H1 (cell line): ENCODE results near the gene SOX8. TPM values are rescaled to one million over a fixed set of nuclear protein-coding genes. Genes with fewer than 3 reads are reported as not detected.

Source experiments
- CTCF ChIA-PET: fragments of 300-600 bp; sonication (Branson Sonifier 250); formaldehyde crosslinking; loops from one replicate; lab custom pipeline; 2021; ENCODE audit not compliant: partially characterized antibody; lab: Charles Lee
- POLR2A ChIA-PET: fragments of 300-600 bp; sonication (Branson Sonifier 250); formaldehyde crosslinking; loops from one replicate; lab custom pipeline; 2021; ENCODE audit warnings: inconsistent platforms; ENCODE audit not compliant: partially characterized antibody; lab: Charles Lee
- DNase-seq, 2 experiments: peaks; one replicate each; pipeline versions ENCODE4 v3.0.0 to v3.0.0-alpha.2; 2010 to 2022; ENCODE audit warnings: low spot score in 2 of 2, low read depth in 1 of 2, mixed read lengths in 1 of 2
- FAIRE-seq: peaks from 2 replicates; lab custom pipeline; 2011; peaks lifted over from hg19 to GRCh38; lab: Jason Lieb, UNC
- H2AFZ ChIP-seq: 2 replicates; pipeline ENCODE4 v1.8.1; 2012; ENCODE audit warnings: low read length, inconsistent platforms
- H2AK5ac ChIP-seq: 2 replicates; pipeline ENCODE4 v1.6.1; 2013; ENCODE audit warnings: low read depth, low read length
- H2BK120ac ChIP-seq: replicated peaks from 2 replicates; pipeline ENCODE3; 2013; ENCODE audit warnings: low read depth, low read length, inconsistent platforms
- H2BK12ac ChIP-seq: 2 replicates; pipeline ENCODE4 v1.6.1; 2013; ENCODE audit warnings: low read depth, low read length
- H2BK15ac ChIP-seq: 2 replicates; pipeline ENCODE4 v1.6.1; 2013; ENCODE audit warnings: low read length
- H2BK20ac ChIP-seq: 2 replicates; pipeline ENCODE4 v1.6.1; 2013; ENCODE audit warnings: low read length
- H2BK5ac ChIP-seq: 2 replicates; pipeline ENCODE4 v1.6.1; 2013; ENCODE audit warnings: low read depth, low read length
- H3K14ac ChIP-seq: 2 replicates; pipeline ENCODE4 v1.6.1; 2013; ENCODE audit warnings: inconsistent platforms; ENCODE audit not compliant: insufficient read length
- H3K18ac ChIP-seq: 2 replicates; pipeline ENCODE4 v1.6.1; 2013; ENCODE audit warnings: low read length; ENCODE audit errors: extremely low read depth
- H3K23ac ChIP-seq: 2 replicates; pipeline ENCODE4 v1.6.1; 2013; ENCODE audit warnings: inconsistent platforms; ENCODE audit not compliant: insufficient read length
- H3K23me2 ChIP-seq: 2 replicates; pipeline ENCODE4 v1.6.1; 2013; ENCODE audit warnings: low read depth, low read length
- H3K27ac ChIP-seq: 2 replicates; pipeline ENCODE4 v1.6.1; 2011; ENCODE audit warnings: low read depth, low read length, inconsistent platforms
- H3K27me3 ChIP-seq, 4 experiments: replicated peaks in 1 of 4; 1 replicate in 1 of 4; 2 replicates in 3 of 4; pipeline versions ENCODE4 v1.6.1 to v1.8.1; 2011 to 2013; ENCODE audit warnings: low read length in 3 of 4, mild to moderate bottlenecking in 3 of 4, inconsistent platforms in 2 of 4, mixed read lengths in 2 of 4, moderate library complexity in 1 of 4; ENCODE audit not compliant: control insufficient read depth in 3 of 4, insufficient read depth in 3 of 4; ENCODE audit errors: extremely low read depth in 1 of 4
- H3K36me3 ChIP-seq, 4 experiments: 2 replicates each; pipeline versions ENCODE4 v1.6.1 to v1.8.1; 2011 to 2013; ENCODE audit warnings: mild to moderate bottlenecking in 4 of 4, low read length in 3 of 4, moderate library complexity in 2 of 4, control low read depth in 1 of 4, inconsistent platforms in 1 of 4; ENCODE audit not compliant: insufficient read depth in 4 of 4, control insufficient read depth in 2 of 4
- H3K4ac ChIP-seq: replicated peaks from 2 replicates; pipeline ENCODE3; 2013; ENCODE audit warnings: low read length, low read depth, mixed read lengths, inconsistent platforms; ENCODE audit not compliant: insufficient read length
- H3K4me1 ChIP-seq, 4 experiments: replicated peaks in 1 of 4; 1 replicate in 1 of 4; 2 replicates in 3 of 4; pipeline versions ENCODE4 v1.6.1 to v1.8.1; 2011 to 2013; ENCODE audit warnings: low read length in 3 of 4, inconsistent platforms in 2 of 4, mixed read lengths in 1 of 4; ENCODE audit not compliant: insufficient read depth in 4 of 4, control insufficient read depth in 3 of 4
- H3K4me2 ChIP-seq, 2 experiments: 2 replicates each; pipeline versions ENCODE4 v1.6.1 to v1.8.1; 2011 to 2013; ENCODE audit warnings: low read depth in 2 of 2, low read length in 2 of 2, control low read depth in 1 of 2, inconsistent platforms in 1 of 2, mild to moderate bottlenecking in 1 of 2; ENCODE audit not compliant: insufficient read depth in 1 of 2
- H3K4me3 ChIP-seq, 4 experiments: fragments of 200-600, 300-600 bp in 1 of 4; sonication (generic), shearing (Covaris generic), sonication (Bioruptor Twin) in 1 of 4; 2 replicates each; pipeline versions ENCODE4 v1.5.1 to v1.8.1; 2011 to 2016; ENCODE audit warnings: low read length in 4 of 4, low read depth in 3 of 4, control low read depth in 2 of 4, inconsistent platforms in 2 of 4, mild to moderate bottlenecking in 2 of 4, mixed read lengths in 1 of 4, moderate library complexity in 1 of 4; ENCODE audit not compliant: insufficient read depth in 2 of 4; ENCODE audit errors: extremely low read depth in 1 of 4
- H3K56ac ChIP-seq: replicated peaks from 2 replicates; pipeline ENCODE3; 2013; ENCODE audit warnings: low read depth, mild to moderate bottlenecking, mixed read lengths, low read length, inconsistent platforms; ENCODE audit not compliant: insufficient read length
- H3K79me1 ChIP-seq: 2 replicates; pipeline ENCODE4 v1.6.1; 2013; ENCODE audit warnings: low read depth, low read length, control low read depth
- H3K79me2 ChIP-seq, 2 experiments: 2 replicates each; pipeline versions ENCODE4 v1.6.1 to v1.8.1; 2012 to 2013; ENCODE audit warnings: low read length in 2 of 2, mild to moderate bottlenecking in 2 of 2, inconsistent platforms in 1 of 2; ENCODE audit not compliant: insufficient read depth in 2 of 2, control insufficient read depth in 1 of 2
- H3K9ac ChIP-seq, 4 experiments: replicated peaks in 1 of 4; 1 replicate in 1 of 4; 2 replicates in 3 of 4; pipeline versions ENCODE4 v1.6.1 to v1.8.1; 2011 to 2013; ENCODE audit warnings: low read depth in 3 of 4, low read length in 3 of 4, control low read depth in 2 of 4, mild to moderate bottlenecking in 2 of 4, moderate library complexity in 2 of 4, inconsistent platforms in 1 of 4; ENCODE audit errors: extremely low read depth in 1 of 4
- H3K9me3 ChIP-seq, 2 experiments: 2 replicates each; pipeline versions ENCODE4 v1.6.1 to v1.8.1; 2012 to 2013; ENCODE audit warnings: mild to moderate bottlenecking in 2 of 2, moderate library complexity in 2 of 2, control low read depth in 1 of 2, inconsistent platforms in 1 of 2, low read depth in 1 of 2, low read length in 1 of 2, mixed read lengths in 1 of 2; ENCODE audit not compliant: insufficient read depth in 2 of 2
- H4K20me1 ChIP-seq, 2 experiments: replicated peaks in 1 of 2; 2 replicates each; pipeline versions ENCODE3 to v1.8.1; 2011 to 2013; ENCODE audit warnings: inconsistent platforms in 2 of 2, low read length in 2 of 2, mild to moderate bottlenecking in 1 of 2; ENCODE audit not compliant: insufficient read depth in 2 of 2, control insufficient read depth in 1 of 2
- H4K5ac ChIP-seq: 2 replicates; pipeline ENCODE4 v1.6.1; 2013; ENCODE audit warnings: low read length, low read depth, mixed read lengths, inconsistent platforms; ENCODE audit not compliant: insufficient read length
- H4K8ac ChIP-seq: 2 replicates; pipeline ENCODE4 v1.8.0; 2013; ENCODE audit warnings: mild to moderate bottlenecking, moderate library complexity, low read length, inconsistent platforms; ENCODE audit not compliant: insufficient read depth; ENCODE audit errors: extremely low read depth
- H4K91ac ChIP-seq: replicated peaks from 2 replicates; pipeline ENCODE3; 2013; ENCODE audit warnings: low read length, mixed read lengths, inconsistent platforms; ENCODE audit not compliant: insufficient read length
- CHD2 ChIP-seq: IDR thresholded peaks from 2 replicates; pipeline ENCODE4 v1.6.1; 2012; ENCODE audit warnings: low read length, improper control_type of control experiment
- CREB1 ChIP-seq: IDR thresholded peaks from 2 replicates; pipeline ENCODE4 v1.6.1; 2012; ENCODE audit warnings: inconsistent platforms
- RBBP5 ChIP-seq: IDR thresholded peaks from 2 replicates; pipeline ENCODE4 v1.7.1; 2012; ENCODE audit warnings: low read depth, mild to moderate bottlenecking, inconsistent platforms, low read length, moderate library complexity, borderline replicate concordance
- SIRT6 ChIP-seq: IDR thresholded peaks from one replicate; pipeline ENCODE4 v1.7.1; 2012; ENCODE audit warnings: low read length, inconsistent platforms
- SRF ChIP-seq: IDR thresholded peaks from 2 replicates; pipeline ENCODE4 v1.6.1; 2011; ENCODE audit warnings: mild to moderate bottlenecking, low read depth, low read length, moderate library complexity
- WGBS, 2 experiments: shearing (Covaris generic) in 1 of 2; methylation state at CpG; one replicate each; pipeline versions ENCODE4 v1.1.6 to v1.1.7; 2013 to 2015; ENCODE audit warnings: low lambda C conversion rate in 2 of 2, mixed read lengths in 2 of 2, inconsistent platforms in 1 of 2, low coverage in 1 of 2, missing lambda C conversion rate in 1 of 2; ENCODE audit not compliant: insufficient replicate concordance in 2 of 2, insufficient coverage in 1 of 2, insufficient read length in 1 of 2; ENCODE audit errors: extremely low coverage in 1 of 2, missing lambda C conversion rate in 1 of 2; 5-methylcytosine and 5-hydroxymethylcytosine counted together
- polyA plus RNA-seq, 7 experiments: library from polyadenylated mRNA; depleted of rRNA in 3 of 7; stranded (reverse) in 5 of 7; unstranded in 2 of 7; fragments of >200 nt in 5 of 7; fragments of 200-250 nt in 2 of 7; gene quantifications; 1 replicate in 5 of 7; 2 replicates in 1 of 7; 4 replicates in 1 of 7; pipeline versions ENCODE4 v1.2.1 to v1.2.3, GENCODE V29; 2011 to 2013; ENCODE audit warnings: missing spikeins in 2 of 7, mixed read lengths in 2 of 7
- total RNA-seq: library from RNA; stranded (reverse); fragmentation: NEBNext Ultra II Directional; extraction: Animal tissue kit (Norgen Biotek cat#: 25700); gene quantifications from 2 replicates; pipeline ENCODE4 v1.2.1, GENCODE V29; 2021

SOX8 gene
- total and polyA plus RNA-seq, 2 of the 8 experiments (the other 6 are each of a cell fraction or from before 2014, with no cell fraction given), result 2.2 to 5.7 TPM

DNA sequence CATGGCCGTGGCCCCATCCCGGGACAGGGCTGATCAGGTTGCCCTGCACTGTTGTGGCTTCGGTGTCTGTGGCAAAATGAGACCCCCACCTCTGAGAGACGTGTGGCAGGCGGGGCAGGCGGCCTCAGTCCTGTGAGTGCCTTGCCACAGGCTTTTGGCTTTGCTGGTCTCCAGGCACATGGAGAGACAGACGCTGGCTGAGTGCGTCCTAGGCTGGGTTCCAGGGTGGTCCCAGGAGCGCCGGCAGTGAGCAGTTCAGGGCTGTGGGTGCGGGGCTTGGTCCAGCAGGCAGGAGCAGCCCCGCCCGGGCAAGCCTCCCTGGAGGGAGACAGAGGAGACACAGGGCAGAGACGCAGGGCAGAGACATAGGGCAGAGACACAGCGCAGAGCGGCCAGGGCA, 29.2 kb downstream of the SOX8 start:
- H3K9ac ChIP-seq, result no peak overlapping the region
- no peaks in the 10 kb centered on the region for H4K20me1 ChIP-seq
- H2AK5ac ChIP-seq, result no peak overlapping the region
- H3K9me3 ChIP-seq, result no peaks in the 10 kb centered on the region
- no peak overlapping the region for H3K56ac ChIP-seq
- CTCF ChIA-PET, result no interaction called here
- no peak overlapping the region for H3K23ac ChIP-seq
- POLR2A ChIA-PET, result no interaction called here
- no peaks in the 10 kb centered on the region for H3K79me1 ChIP-seq
- no peaks in the 10 kb centered on the region for H3K79me2 ChIP-seq
- peak overlapping the region; percentile 79 for H4K8ac ChIP-seq
- 95% methylated on average over 12 of the region's 16 CpGs; no CpG with 5 or more reads in 1 of the 2 experiments for WGBS, 2 experiments
- no peak overlapping the region for H4K5ac ChIP-seq
- H4K91ac ChIP-seq, result no peak overlapping the region
- H3K23me2 ChIP-seq, result no peaks in the 10 kb centered on the region
- no peak overlapping the region for H3K18ac ChIP-seq
- H3K27ac ChIP-seq, result no peak overlapping the region
- no peaks in the 10 kb centered on the region for H3K27me3 ChIP-seq
- H3K14ac ChIP-seq, result no peak overlapping the region
- H2BK12ac ChIP-seq, result no peak overlapping the region
- H3K36me3 ChIP-seq, result no peaks in the 10 kb centered on the region
- DNase-seq, result no peak
- H3K4me1 ChIP-seq, result 0 out of 7 replicates have a peak, but pooled peaks cover 0 to 2% (median 0%) of the 10 kb centered on the region in 4 experiments
- H2BK15ac ChIP-seq, result no peak overlapping the region
- H2BK120ac ChIP-seq, result no peak overlapping the region
- H3K4me3 ChIP-seq, result no peak overlapping the region
- no peak overlapping the region for H3K4ac ChIP-seq
- H2BK5ac ChIP-seq, result no peak overlapping the region
- no peak for FAIRE-seq
- no peak overlapping the region for H2BK20ac ChIP-seq
- no peak overlapping the region for H2AFZ ChIP-seq
- no peak overlapping the region for H3K4me2 ChIP-seq
- TF ChIP-seq SRF, result no peak
- no peak for TF ChIP-seq RBBP5
- no peak for TF ChIP-seq CHD2
- TF ChIP-seq CREB1, result no peak
- TF ChIP-seq SIRT6, result no peak
